Suppressor macrophage treated with lipopolysaccharide for 4 hours (primary cell): ENCODE measurements around the gene FLRT1.

Source experiments
- DNase-seq: peaks from one replicate; pipeline ENCODE4 v3.0.0-alpha.2; 2020

FLRT1 gene

GRCh38 chr11:64035576-64035975, at the start of gene FLRT1:
FLRT1 (plus strand) TSS chr11:64035931; CDS start chr11:64116268, 80,337 bp downstream.
- no peak for DNase-seq

GRCh38 chr11:63986156-63986931, 49.4 kb upstream of the FLRT1 start, which contains the start of gene OTUB1:
OTUB1 (plus strand) TSS chr11:63986438; CDS start chr11:63986457, 19 bp downstream.
- DNase-seq: peak; percentile 92

DNA sequence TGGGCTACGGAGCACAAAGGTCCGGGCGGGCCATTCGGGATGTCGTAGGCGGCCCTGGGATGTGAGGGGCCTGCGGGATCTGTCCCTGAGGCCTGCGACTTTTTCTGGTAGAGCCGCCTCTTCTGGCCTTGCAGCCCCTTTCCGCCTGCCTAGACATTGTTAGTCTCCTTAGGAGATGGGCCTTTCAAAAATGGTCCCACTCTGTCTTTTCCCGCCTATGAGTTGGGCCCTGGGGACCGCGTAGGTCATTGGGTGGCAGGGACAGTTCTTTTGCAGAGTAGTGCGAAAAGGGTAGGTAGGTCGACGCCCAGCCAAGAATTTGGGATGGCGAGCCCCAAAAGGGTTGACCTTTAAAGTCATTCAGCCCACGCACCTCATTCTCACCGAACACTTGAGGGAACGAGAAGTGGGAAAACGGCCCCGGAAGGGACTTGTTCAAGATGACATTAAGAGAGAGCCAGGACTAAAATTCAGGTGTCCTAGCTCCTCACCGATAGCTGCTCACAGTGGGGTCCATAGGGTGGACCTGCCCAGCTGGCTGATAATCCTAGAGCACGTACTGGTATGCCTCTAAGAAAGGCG, 48.7 kb upstream of the FLRT1 start:
- DNase-seq: no peak

- no peak for DNase-seq
Observed at GRCh38 chr11:63991558-63991957, 44.2 kb upstream of the FLRT1 start.

DNA sequence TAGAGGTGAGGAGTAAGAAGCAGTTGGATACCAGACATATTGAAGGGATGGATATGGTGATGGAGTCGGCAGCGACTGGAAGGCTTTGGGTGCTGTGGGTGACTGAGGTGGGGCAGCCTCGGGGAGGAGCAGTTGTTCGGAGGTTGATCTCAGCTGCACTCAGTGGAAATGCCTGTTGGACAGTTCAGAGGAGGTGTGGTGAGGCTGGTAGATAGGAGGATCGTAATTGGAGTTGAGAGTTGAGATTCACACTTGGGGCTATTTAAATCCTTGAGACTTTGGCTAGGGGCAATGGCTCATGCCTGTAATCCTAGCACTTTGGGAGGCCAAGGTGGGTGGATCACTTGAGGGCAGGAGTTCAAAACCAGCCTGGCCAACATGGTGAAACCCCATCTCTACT, 42.6 kb upstream of the FLRT1 start:
- DNase-seq: no peak

- DNase-seq: peak; percentile 46
Observed at GRCh38 chr11:63993993-63994392, 41.7 kb upstream of the FLRT1 start.

DNA sequence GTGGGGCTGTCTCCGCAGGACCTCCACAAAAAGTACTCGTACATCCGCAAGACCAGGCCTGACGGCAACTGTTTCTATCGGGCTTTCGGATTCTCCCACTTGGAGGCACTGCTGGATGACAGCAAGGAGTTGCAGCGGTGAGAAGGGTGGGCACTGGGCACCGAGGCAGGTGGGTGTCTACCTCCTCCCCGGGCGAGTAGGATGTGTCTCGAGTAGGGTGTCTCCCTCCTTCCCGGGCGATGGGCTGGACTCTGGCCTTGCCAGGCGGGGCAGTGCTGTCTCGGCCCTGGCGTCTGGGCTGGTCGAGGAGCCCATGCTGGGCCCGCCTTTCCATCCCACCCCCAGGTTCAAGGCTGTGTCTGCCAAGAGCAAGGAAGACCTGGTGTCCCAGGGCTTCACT, 39.2 kb upstream of the FLRT1 start:
- no peak for DNase-seq

DNA sequence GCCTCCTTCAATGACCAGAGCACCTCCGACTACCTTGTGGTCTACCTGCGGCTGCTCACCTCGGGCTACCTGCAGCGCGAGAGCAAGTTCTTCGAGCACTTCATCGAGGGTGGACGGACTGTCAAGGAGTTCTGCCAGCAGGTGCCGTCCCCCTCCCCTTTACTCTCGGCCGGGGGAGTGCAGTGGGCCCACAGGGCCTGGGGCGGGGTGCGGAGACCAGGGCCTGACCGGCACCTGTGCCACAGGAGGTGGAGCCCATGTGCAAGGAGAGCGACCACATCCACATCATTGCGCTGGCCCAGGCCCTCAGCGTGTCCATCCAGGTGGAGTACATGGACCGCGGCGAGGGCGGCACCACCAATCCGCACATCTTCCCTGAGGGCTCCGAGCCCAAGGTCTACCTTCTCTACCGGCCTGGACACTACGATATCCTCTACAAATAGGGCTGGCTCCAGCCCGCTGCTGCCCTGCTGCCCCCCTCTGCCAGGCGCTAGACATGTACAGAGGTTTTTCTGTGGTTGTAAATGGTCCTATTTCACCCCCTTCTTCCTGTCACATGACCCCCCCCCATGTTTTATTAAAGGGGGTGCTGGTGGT, 38.5 kb upstream of the FLRT1 start:
- no peak for DNase-seq

GRCh38 chr11:63997801-63998337, 37.9 kb upstream of the FLRT1 start:
- no peak for DNase-seq

GRCh38 chr11:63998558-63999348, 37.0 kb upstream of the FLRT1 start:
- DNase-seq: no peak

DNA sequence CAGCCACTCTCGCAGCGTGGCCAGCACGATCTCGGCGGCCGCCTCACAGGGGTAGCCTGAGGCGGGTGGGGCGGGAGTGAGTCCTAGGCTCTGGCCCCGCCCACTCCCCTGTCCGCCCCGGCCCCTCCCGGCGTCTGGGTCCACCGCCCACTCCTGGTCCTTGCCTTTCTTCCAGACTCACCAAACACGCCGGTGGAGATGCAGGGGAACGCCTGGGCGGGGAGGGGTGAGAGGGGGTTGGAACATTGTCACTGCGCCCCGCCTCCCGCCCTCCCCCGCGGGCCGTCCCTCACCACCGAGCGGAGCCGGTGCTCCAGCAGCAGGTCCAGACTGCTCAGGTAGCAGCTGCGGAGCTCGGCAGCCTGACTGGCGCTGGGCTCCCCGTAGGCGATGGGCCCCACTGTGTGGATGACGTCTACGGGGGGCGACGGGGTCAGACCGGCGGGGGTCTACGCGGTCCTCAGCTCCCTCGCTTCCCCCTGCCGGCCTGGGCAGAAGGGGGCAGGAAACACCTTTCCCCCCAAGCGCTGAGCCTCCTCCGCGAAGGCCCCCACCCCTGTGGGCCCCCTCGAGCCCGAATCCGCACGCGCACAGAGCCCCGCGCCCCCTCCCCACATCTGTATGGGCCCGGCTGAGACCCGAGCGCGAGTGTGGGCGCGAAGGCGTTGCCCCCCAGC, 36.2 kb upstream of the FLRT1 start:
- peak; percentile 47 for DNase-seq

DNA sequence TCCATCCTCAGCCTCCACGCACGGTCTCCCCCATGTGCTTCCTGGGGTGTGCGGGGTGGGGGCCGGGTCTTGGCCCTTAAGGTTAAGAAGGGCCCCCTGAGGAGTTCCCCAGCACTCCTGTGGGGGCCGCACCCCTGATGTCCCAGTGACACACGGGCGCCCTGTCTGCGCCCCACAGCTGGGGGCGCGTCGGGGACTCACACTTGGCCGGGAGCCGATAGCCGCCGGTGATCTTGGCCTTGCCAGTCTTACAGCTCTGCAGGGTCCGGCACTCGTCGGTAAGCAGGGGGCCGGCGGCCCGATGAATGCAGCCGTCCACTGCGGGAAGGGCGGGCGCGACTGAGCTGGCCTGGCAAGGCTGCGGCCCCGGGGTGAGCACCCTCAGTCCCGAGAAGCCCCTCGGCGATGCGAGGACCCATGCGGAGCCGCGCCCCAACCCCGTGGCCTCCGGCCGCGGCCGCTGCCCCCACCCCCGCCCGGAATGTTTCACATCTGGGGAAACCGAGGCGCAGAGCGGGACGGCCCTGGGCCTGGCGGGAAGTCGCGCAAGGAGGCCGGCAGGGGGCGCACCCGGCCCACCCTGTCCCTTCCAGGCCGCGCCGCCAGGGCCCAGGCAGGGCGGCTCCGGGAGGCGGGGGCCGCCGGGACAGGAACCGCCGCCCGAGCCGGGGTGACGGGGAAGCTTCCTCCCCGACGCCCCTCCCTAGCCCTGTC, 35.5 kb upstream of the FLRT1 start:
- peak; percentile 91 for DNase-seq

GRCh38 chr11:64000740-64001483, 34.8 kb upstream of the FLRT1 start:
- no peak for DNase-seq

- DNase-seq: peak; percentile 11
Observed at GRCh38 chr11:64001484-64002420, 34.0 kb upstream of the FLRT1 start.

- no peak for DNase-seq
Observed at GRCh38 chr11:64003807-64004589, 31.7 kb upstream of the FLRT1 start.

DNA sequence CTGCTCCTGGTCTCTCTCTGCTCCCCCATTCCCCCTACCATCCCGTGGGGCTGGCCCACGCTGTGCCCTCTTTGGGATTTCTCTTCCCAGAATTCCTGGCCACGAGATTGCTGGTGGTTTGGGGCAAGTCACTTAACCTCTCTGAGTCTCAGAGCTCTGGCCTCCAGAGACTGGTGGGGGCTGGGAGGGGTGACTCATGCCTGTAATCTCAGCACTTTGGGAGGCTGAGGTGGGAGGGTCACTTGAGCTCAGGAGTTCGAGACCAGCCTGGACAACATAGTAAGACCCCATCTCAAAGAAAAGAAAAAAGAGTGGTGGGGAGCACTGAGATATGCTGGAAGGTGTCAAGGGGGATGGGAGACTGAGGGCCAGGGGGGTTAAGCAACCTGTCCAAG, 31.1 kb upstream of the FLRT1 start:
- DNase-seq: no peak

- no peak for DNase-seq
Observed at GRCh38 chr11:64005691-64006090, 30.0 kb upstream of the FLRT1 start.

DNA sequence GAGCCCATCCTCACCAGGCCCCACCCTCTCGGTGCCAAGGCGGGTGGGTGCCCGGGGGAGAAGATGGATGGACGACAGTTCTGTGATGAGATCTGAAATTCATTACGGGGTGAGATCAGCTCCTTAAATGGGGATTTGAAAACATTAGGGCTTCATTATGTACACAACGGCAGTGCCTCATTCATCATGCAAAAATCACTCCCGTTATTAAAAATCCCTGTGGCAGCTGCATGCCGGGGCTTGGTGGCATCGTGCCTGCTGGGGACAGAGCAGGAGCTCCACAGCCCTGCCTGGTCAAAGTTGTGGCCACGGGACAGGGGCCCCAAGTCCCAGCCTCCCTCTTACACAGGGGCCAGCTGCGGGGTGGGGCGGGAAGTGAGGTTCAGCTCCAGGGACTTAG, 29.3 kb upstream of the FLRT1 start:
- no peak for DNase-seq

DNA sequence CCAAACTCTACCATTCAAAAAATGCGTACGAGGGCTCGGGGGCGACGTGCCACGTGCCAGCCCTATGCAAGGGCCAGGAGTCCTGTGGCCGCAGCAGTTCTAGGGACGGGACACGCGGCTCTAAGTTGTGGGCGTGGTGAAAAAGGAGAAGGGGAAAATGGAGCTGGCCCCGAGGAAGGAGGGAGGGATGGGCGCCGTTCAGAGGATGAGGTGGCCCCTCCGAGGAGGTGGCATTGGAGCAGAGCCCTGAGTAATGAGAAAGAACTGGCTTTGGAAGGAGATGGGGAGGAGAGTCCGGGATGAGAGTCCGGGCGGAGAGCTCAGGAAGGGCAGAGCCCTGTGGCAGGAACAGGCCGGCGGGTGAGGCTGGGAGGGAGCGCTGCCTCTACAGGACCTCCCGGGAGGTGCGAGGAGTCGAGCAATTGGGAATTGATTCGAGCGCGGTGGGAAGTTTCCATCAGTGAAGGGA, 28.5 kb upstream of the FLRT1 start:
- peak; percentile 63 for DNase-seq
